H9 (cell line): ENCODE results near the gene RBMS3. TPM values are rescaled to one million over a fixed set of nuclear protein-coding genes. Genes with fewer than 3 reads are reported as not detected.

ENCODE experiments used
- DNase-seq: peaks from one replicate; pipeline ENCODE4 v3.0.0-alpha.2; 2017
- H2AFZ ChIP-seq: one replicate; pipeline ENCODE4 v1.6.1; 2013; ENCODE audit warnings: mild to moderate bottlenecking, low read length, control low read depth, moderate library complexity
- H2AK5ac ChIP-seq: 2 replicates; pipeline ENCODE4 v1.6.1; 2013; ENCODE audit warnings: low read length, control low read depth, mixed read lengths; ENCODE audit not compliant: insufficient read length
- H2BK120ac ChIP-seq: one replicate; pipeline ENCODE4 v1.6.1; 2013; ENCODE audit warnings: low read depth, mild to moderate bottlenecking, low read length, control low read depth, inconsistent platforms; ENCODE audit not compliant: poor library complexity, severe bottlenecking
- H2BK12ac ChIP-seq: 2 replicates; pipeline ENCODE4 v1.6.1; 2013; ENCODE audit warnings: low read length, control low read depth, mixed read lengths, low read depth; ENCODE audit not compliant: insufficient read length
- H2BK15ac ChIP-seq: 2 replicates; pipeline ENCODE4 v1.6.1; 2013; ENCODE audit warnings: low read depth, low read length, control low read depth
- H2BK20ac ChIP-seq: one replicate; pipeline ENCODE4 v1.6.1; 2013; ENCODE audit warnings: low read depth, mild to moderate bottlenecking, low read length, control low read depth, inconsistent platforms; ENCODE audit not compliant: poor library complexity, severe bottlenecking
- H2BK5ac ChIP-seq: 2 replicates; pipeline ENCODE4 v1.6.1; 2013; ENCODE audit warnings: low read length, control low read depth, mixed read lengths; ENCODE audit not compliant: insufficient read length
- H3K14ac ChIP-seq: 2 replicates; pipeline ENCODE4 v1.6.1; 2013; ENCODE audit warnings: low read length, control low read depth; ENCODE audit not compliant: insufficient read depth
- H3K18ac ChIP-seq: 2 replicates; pipeline ENCODE4 v1.6.1; 2013; ENCODE audit warnings: low read depth, mild to moderate bottlenecking, mixed read lengths, low read length, control low read depth; ENCODE audit not compliant: insufficient read length
- H3K23ac ChIP-seq: 2 replicates; pipeline ENCODE4 v1.6.1; 2013; ENCODE audit warnings: low read length, control low read depth, mixed read lengths, low read depth; ENCODE audit not compliant: insufficient read length
- H3K23me2 ChIP-seq: 2 replicates; pipeline ENCODE4 v1.6.1; 2013; ENCODE audit warnings: low read depth, mild to moderate bottlenecking, mixed read lengths, low read length, control low read depth; ENCODE audit not compliant: insufficient read length, poor library complexity, severe bottlenecking
- H3K27ac ChIP-seq: 2 replicates; pipeline ENCODE4 v1.5.1; 2013; ENCODE audit warnings: low read length, control low read depth, mixed read lengths, low read depth; ENCODE audit not compliant: insufficient read length
- H3K27me3 ChIP-seq: 2 replicates; pipeline ENCODE4 v1.6.1; 2013; ENCODE audit warnings: low read length, control low read depth, inconsistent platforms; ENCODE audit not compliant: insufficient read depth
- H3K4ac ChIP-seq: 2 replicates; pipeline ENCODE4 v1.6.1; 2013; ENCODE audit warnings: low read depth, mild to moderate bottlenecking, control low read depth, inconsistent platforms, low read length, moderate library complexity
- H3K4me1 ChIP-seq: 2 replicates; pipeline ENCODE4 v1.6.1; 2013; ENCODE audit warnings: low read length, control low read depth, inconsistent platforms; ENCODE audit not compliant: insufficient read depth
- H3K4me2 ChIP-seq: 2 replicates; pipeline ENCODE4 v1.6.1; 2013; ENCODE audit warnings: low read length, control low read depth, mixed read lengths; ENCODE audit not compliant: insufficient read length, insufficient read depth
- H3K56ac ChIP-seq: 2 replicates; pipeline ENCODE4 v1.6.1; 2013; ENCODE audit warnings: low read depth, mild to moderate bottlenecking, mixed read lengths, low read length, control low read depth; ENCODE audit not compliant: insufficient read length
- H3K79me1 ChIP-seq: 2 replicates; pipeline ENCODE4 v1.6.1; 2013; ENCODE audit warnings: low read depth, mild to moderate bottlenecking, moderate library complexity, low read length, control low read depth, inconsistent platforms; ENCODE audit not compliant: insufficient read depth, poor library complexity, severe bottlenecking
- H3K79me2 ChIP-seq: 2 replicates; pipeline ENCODE4 v1.6.1; 2013; ENCODE audit warnings: low read length, control low read depth, inconsistent platforms; ENCODE audit not compliant: insufficient read depth
- H3K9ac ChIP-seq: 2 replicates; pipeline ENCODE4 v1.6.1; 2013; ENCODE audit warnings: low read length, control low read depth, mixed read lengths; ENCODE audit not compliant: insufficient read length; ENCODE audit errors: extremely low read depth
- H3K9me3 ChIP-seq: one replicate; pipeline ENCODE4 v1.6.1; 2013; ENCODE audit warnings: low read depth, low read length, inconsistent platforms; ENCODE audit not compliant: control insufficient read depth
- H3T11ph ChIP-seq: one replicate; pipeline ENCODE4 v1.6.1; 2013; ENCODE audit warnings: mild to moderate bottlenecking, low read length, control low read depth, inconsistent platforms
- H4K20me1 ChIP-seq: one replicate; pipeline ENCODE4 v1.6.1; 2013; ENCODE audit not compliant: control insufficient read depth, insufficient read length, insufficient read depth
- H4K5ac ChIP-seq: 2 replicates; pipeline ENCODE4 v1.6.1; 2013; ENCODE audit warnings: low read depth, mild to moderate bottlenecking, mixed read lengths, low read length, control low read depth; ENCODE audit not compliant: insufficient read length
- H4K8ac ChIP-seq: replicated peaks from 2 replicates; pipeline ENCODE4 v1.6.1; 2013; ENCODE audit warnings: low read length, control low read depth, mixed read lengths, low read depth; ENCODE audit not compliant: insufficient read length
- H4K91ac ChIP-seq: 2 replicates; pipeline ENCODE4 v1.6.1; 2013; ENCODE audit warnings: low read depth, mild to moderate bottlenecking, moderate library complexity, mixed read lengths, low read length, control low read depth; ENCODE audit not compliant: insufficient read length
- H3K27ac Mint-ChIP-seq, 3 experiments: 2 replicates in 2 of 3; 3 replicates in 1 of 3; pipeline ENCODE4 v1.8.0; 2020 to 2021; ENCODE audit warnings: mixed read lengths in 3 of 3, mild to moderate bottlenecking in 1 of 3, moderate library complexity in 1 of 3
- H3K27me3 Mint-ChIP-seq: 2 replicates; pipeline ENCODE4 v1.8.0; 2021; ENCODE audit warnings: low read depth, mild to moderate bottlenecking, moderate library complexity, mixed read lengths
- H3K36me3 Mint-ChIP-seq, 3 experiments: 2 replicates in 2 of 3; 3 replicates in 1 of 3; pipeline ENCODE4 v1.8.0; 2020 to 2021; ENCODE audit warnings: low read depth in 3 of 3, mixed read lengths in 3 of 3; ENCODE audit not compliant: insufficient read depth in 1 of 3
- H3K4me1 Mint-ChIP-seq, 2 experiments: 2 replicates each; pipeline ENCODE4 v1.8.0; 2020; ENCODE audit warnings: mixed read lengths in 2 of 2
- H3K4me3 Mint-ChIP-seq, 2 experiments: 2 replicates in 1 of 2; 3 replicates in 1 of 2; pipeline ENCODE4 v1.8.0; 2020 to 2021; ENCODE audit warnings: mild to moderate bottlenecking in 2 of 2, mixed read lengths in 2 of 2, moderate library complexity in 1 of 2
- H3K9me3 Mint-ChIP-seq, 2 experiments: 2 replicates in 1 of 2; 3 replicates in 1 of 2; pipeline ENCODE4 v1.8.0; 2020; ENCODE audit warnings: mild to moderate bottlenecking in 2 of 2, mixed read lengths in 2 of 2, moderate library complexity in 1 of 2
- CTCF ChIP-seq: fragments of 200-600 bp; sonication (generic); conservative IDR thresholded peaks from 3 replicates; pipeline ENCODE4 v1.8.0; 2021; ENCODE audit warnings: antibody characterized with exemption, mild to moderate bottlenecking
- WGBS: extraction: QIAGEN DNeasy Blood & Tissue Kit; methylation state at CpG from one replicate; pipeline ENCODE4 v1.1.7; 2013; ENCODE audit warnings: missing lambda C conversion rate, low lambda C conversion rate, mixed read lengths; ENCODE audit not compliant: insufficient read length; ENCODE audit errors: extremely low coverage; 5-methylcytosine and 5-hydroxymethylcytosine counted together
- total RNA-seq: library from RNA; stranded (reverse); gene quantifications from 2 replicates; pipeline ENCODE4 v1.2.1, GENCODE V29; 2021

Gene RBMS3
- total RNA-seq, 1 experiment from 2014 or later, result 8.1 TPM

- no peak overlapping the region for H2AK5ac ChIP-seq
- H2BK12ac ChIP-seq, result no peak overlapping the region
- no peak overlapping the region for H2AFZ ChIP-seq
- no CpG with 5 or more reads among the region's 8 CpGs for WGBS
- no peaks in the 10 kb centered on the region for H3K79me1 ChIP-seq
- H3K4ac ChIP-seq, result no peak overlapping the region
- H4K8ac ChIP-seq, result no peak overlapping the region
- H3K27me3 ChIP-seq, result no peaks in the 10 kb centered on the region
- no peak overlapping the region for H3T11ph ChIP-seq
- no peak overlapping the region for H4K5ac ChIP-seq
- H4K91ac ChIP-seq, result no peak overlapping the region
- TF ChIP-seq CTCF, result no peak
- H3K9me3 ChIP-seq, result no peaks in the 10 kb centered on the region
- no peak overlapping the region for H3K4me3 Mint-ChIP-seq
- no peaks in the 10 kb centered on the region for H4K20me1 ChIP-seq
- H3K36me3 Mint-ChIP-seq, result no peaks in the 10 kb centered on the region; a peak in 1 of 7 replicates
- H3K9me3 Mint-ChIP-seq, result no peaks in the 10 kb centered on the region
- no peaks in the 10 kb centered on the region for H3K27me3 Mint-ChIP-seq
- H3K27ac ChIP-seq, result no peak overlapping the region
- H2BK15ac ChIP-seq, result no peak overlapping the region
- H3K4me1 Mint-ChIP-seq, result 0 out of 4 replicates have a peak, but pooled peaks cover 0 to 3% of the 10 kb centered on the region in 2 experiments
- no peak overlapping the region for H3K9ac ChIP-seq
- DNase-seq, result no peak
- no peak overlapping the region for H2BK120ac ChIP-seq
- no peaks in the 10 kb centered on the region for H3K4me1 ChIP-seq
- H3K23ac ChIP-seq, result no peak overlapping the region
- H3K27ac Mint-ChIP-seq, result no peak overlapping the region
- H3K79me2 ChIP-seq, result no peaks in the 10 kb centered on the region
- H3K14ac ChIP-seq, result no peak overlapping the region
- no peak overlapping the region for H2BK20ac ChIP-seq
- no peak overlapping the region for H2BK5ac ChIP-seq
- no peak overlapping the region for H3K18ac ChIP-seq
- no peak overlapping the region for H3K56ac ChIP-seq
- no peak overlapping the region for H3K4me2 ChIP-seq
- H3K23me2 ChIP-seq, result no peaks in the 10 kb centered on the region
Observed at GRCh38 chr3:29796808-29797207, 515.9 kb downstream of the RBMS3 start.
